Effector memory CD4-positive, alpha-beta T cell (primary cell): ENCODE data around the gene GORASP1.

Experiments used
- DNase-seq, 3 donors: peaks; one replicate each; pipeline ENCODE4 v3.0.0-alpha.2; 2020
- H3K27ac ChIP-seq: 2 replicates; pipeline ENCODE4 v1.7.0; 2013; ENCODE audit warnings: mild to moderate bottlenecking, low read length, moderate library complexity; ENCODE audit not compliant: insufficient read depth, poor library complexity, severe bottlenecking
- H3K27me3 ChIP-seq: replicated peaks from 2 replicates; pipeline ENCODE4 v1.7.0; 2013; ENCODE audit warnings: mild to moderate bottlenecking, low read length; ENCODE audit not compliant: insufficient read depth, control insufficient read depth, poor library complexity, severe bottlenecking
- H3K36me3 ChIP-seq: 2 replicates; pipeline ENCODE4 v1.7.0; 2013; ENCODE audit warnings: mild to moderate bottlenecking, low read length, moderate library complexity; ENCODE audit not compliant: control insufficient read depth, insufficient read depth
- H3K4me1 ChIP-seq: 2 replicates; pipeline ENCODE4 v1.7.0; 2013; ENCODE audit warnings: low read length, mild to moderate bottlenecking; ENCODE audit not compliant: control insufficient read depth, insufficient read depth, poor library complexity, severe bottlenecking
- H3K4me3 ChIP-seq: 2 replicates; pipeline ENCODE4 v1.7.0; 2013; ENCODE audit warnings: low read length, low read depth, mild to moderate bottlenecking; ENCODE audit not compliant: insufficient read depth, poor library complexity, severe bottlenecking
- H3K9me3 ChIP-seq: 2 replicates; pipeline ENCODE4 v1.7.0; 2013; ENCODE audit warnings: mild to moderate bottlenecking, low read length, moderate library complexity; ENCODE audit not compliant: control insufficient read depth

GORASP1 gene

DNA sequence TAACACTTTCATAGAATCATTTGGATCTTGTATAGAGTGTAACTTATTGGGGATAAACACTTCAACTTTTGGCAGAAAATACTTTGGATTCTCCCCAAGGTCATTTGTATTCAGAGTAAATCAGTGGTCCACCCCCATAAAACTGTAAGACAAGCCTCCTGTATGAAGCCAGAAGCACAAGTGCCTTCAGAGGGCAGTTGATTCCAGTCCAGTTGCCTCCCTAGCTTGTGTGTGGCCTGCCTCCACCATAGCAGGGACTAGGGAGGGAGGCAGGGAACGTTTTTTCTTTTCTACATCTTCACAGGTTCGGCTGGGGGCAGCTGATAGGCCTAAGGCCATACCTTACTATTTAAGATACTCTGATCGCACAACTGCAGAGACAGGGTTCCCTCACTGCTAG, 11.6 kb downstream of the GORASP1 start:
- no peaks in the 10 kb centered on the region for H3K4me1 ChIP-seq

DNA sequence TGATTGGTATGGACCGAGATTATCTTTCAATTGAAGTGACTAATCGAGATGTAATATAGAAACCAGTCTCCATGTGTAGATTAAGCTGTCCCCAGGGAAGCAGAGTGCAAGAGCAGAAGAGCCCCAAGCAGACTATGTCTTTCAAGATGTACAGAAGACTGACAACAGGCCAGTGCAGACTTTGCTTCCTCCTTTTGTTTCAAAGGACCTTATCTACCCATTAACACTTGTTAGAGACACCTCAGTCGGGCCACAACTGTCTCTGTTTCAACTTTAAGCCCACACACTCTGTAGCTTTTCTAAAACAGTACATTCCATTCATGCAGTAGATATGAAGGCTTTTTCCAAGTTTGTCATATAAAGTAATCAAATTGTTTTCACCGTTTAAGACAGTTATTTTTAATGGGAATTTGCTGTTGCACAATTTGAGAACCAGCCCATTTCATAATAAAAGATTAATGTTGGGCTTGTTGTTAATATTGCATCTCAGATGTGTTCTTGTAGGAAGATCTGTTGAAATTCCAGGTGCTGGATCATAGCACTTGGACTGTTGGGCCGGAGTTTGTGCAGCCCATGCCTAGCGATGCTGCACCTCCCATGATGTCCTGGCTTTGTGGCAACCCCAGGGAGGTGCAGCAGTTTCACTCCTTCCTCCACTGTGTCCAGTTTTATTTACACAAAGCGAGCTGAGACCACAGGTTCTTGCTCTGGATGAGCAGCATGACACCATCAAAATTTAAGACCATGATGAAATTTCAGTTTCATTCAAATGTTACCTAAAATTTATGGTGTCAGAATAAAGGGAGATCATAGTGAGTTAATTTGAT, 12.4 kb downstream of the GORASP1 start:
- Histone ChIP-seq H3K36me3 (peaks cover 80% of the 10 kb centered on the region), H3K27me3 (no peaks in the 10 kb centered on the region)
- no peak for DNase-seq

More for the DNA sequence above, 11.6 kb downstream of the GORASP1 start:
- Histone ChIP-seq H3K36me3 (peaks cover 79% of the 10 kb centered on the region), H3K27ac (no peak overlapping the region), H3K4me3 (no peak overlapping the region), H3K27me3 (no peaks in the 10 kb centered on the region), H3K9me3 (no peaks in the 10 kb centered on the region)
- no peak for DNase-seq

DNA sequence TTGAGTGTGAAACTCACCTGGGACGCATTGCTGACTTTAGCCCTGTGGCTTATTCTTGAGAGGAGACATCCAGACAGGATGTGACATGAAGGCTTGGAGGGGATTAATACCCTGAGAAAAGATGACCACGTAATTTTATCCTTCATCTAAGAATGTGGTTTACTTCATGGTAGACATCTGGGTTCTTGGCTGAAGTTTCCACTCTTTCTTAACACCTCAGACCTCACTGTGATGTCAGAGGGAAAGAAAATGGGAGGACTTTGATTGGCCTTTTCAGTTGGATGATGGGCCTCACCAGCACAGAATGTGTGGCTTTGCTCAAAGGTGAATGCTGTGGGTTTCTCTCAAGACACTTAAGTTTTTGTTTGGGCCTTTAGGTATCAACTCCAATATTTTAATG, 16.5 kb downstream of the GORASP1 start:
- no peak for DNase-seq
- no peak overlapping the region for H3K4me3 ChIP-seq
- H3K4me1 ChIP-seq, result no peaks in the 10 kb centered on the region
- H3K9me3 ChIP-seq, result no peaks in the 10 kb centered on the region
- no peaks in the 10 kb centered on the region for H3K27me3 ChIP-seq
- H3K27ac ChIP-seq, result no peak overlapping the region
- H3K36me3 ChIP-seq, result peaks cover 77% of the 10 kb centered on the region

More for the DNA sequence above, 12.4 kb downstream of the GORASP1 start:
- no peaks in the 10 kb centered on the region for H3K9me3 ChIP-seq
- no peaks in the 10 kb centered on the region for H3K4me1 ChIP-seq
- no peak overlapping the region for H3K27ac ChIP-seq
- H3K4me3 ChIP-seq, result no peak overlapping the region

DNA sequence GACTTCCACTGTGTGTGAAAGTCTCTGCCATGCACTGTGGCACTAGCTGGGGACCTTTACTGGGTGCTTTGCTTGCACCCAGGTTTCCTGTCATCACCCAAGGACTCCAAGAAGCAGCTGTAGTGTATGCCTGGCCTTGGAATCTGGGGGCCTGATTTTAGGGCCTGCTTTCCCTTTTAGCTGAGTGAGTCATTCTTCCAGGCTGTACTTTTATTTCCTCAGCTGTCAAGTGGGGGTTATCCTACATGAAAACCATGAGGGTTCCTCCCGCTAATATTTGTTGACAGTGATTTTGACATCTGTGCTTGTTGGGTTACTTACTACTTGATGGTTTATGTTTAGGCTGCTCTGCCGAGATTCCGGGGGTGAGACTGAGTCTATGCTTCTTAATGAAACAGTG, 18.5 kb downstream of the GORASP1 start:
- H3K36me3 ChIP-seq, result peaks cover 67% of the 10 kb centered on the region
- no peak for DNase-seq
- no peak overlapping the region for H3K27ac ChIP-seq

DNA sequence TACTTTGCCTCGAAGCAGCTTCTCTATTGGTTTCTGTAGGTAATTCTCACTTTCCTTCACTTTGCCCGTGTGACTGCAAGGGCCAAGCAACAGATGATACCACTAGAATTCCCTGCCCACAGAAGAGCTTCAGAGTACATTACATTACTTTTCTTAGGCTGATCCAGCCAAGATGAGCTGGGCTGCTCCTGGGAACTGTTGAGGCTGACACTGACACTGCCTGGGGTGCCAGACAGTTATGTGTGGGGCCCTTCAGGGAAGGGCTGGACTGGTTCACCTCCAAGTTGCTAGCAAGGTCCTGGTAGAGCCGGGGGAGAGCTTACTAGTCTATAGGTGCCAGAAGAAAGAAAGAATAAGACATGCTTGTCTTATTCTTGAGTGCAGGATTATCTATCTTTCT, 19.0 kb downstream of the GORASP1 start:
- H3K4me3 ChIP-seq, result no peak overlapping the region
- peaks cover 66% of the 10 kb centered on the region for H3K36me3 ChIP-seq
- no peak for DNase-seq
- no peak overlapping the region for H3K27ac ChIP-seq
- no peaks in the 10 kb centered on the region for H3K9me3 ChIP-seq
- H3K4me1 ChIP-seq, result no peaks in the 10 kb centered on the region
- H3K27me3 ChIP-seq, result no peaks in the 10 kb centered on the region

More for the DNA sequence above, 18.5 kb downstream of the GORASP1 start:
- Histone ChIP-seq H3K4me3 (no peak overlapping the region), H3K9me3 (no peaks in the 10 kb centered on the region), H3K4me1 (no peaks in the 10 kb centered on the region), H3K27me3 (no peaks in the 10 kb centered on the region)

DNA sequence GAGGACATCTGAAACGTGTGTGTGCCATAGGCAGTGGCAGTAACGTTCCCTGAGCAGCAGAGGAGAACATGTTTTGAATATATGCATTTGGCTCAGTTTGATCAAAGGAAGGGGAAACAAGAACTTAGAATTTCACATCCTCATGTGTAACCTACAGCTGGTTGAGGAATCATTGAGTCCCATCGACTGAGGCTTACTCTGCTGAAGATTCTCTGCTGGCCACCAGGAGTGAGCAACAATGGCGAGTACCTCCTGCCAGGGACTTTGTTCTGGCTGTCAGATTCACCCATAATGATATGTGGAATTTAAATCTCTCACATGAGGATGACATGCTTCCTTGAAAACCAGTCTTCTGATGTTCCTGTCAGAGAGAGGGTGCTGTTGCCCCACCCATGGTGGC, 21.3 kb downstream of the GORASP1 start:
- Histone ChIP-seq H3K4me3 (no peak overlapping the region), H3K27me3 (no peaks in the 10 kb centered on the region), H3K9me3 (no peaks in the 10 kb centered on the region), H3K27ac (no peak overlapping the region), H3K36me3 (peaks cover 53% of the 10 kb centered on the region), H3K4me1 (no peaks in the 10 kb centered on the region)
- DNase-seq, result no peak

DNA sequence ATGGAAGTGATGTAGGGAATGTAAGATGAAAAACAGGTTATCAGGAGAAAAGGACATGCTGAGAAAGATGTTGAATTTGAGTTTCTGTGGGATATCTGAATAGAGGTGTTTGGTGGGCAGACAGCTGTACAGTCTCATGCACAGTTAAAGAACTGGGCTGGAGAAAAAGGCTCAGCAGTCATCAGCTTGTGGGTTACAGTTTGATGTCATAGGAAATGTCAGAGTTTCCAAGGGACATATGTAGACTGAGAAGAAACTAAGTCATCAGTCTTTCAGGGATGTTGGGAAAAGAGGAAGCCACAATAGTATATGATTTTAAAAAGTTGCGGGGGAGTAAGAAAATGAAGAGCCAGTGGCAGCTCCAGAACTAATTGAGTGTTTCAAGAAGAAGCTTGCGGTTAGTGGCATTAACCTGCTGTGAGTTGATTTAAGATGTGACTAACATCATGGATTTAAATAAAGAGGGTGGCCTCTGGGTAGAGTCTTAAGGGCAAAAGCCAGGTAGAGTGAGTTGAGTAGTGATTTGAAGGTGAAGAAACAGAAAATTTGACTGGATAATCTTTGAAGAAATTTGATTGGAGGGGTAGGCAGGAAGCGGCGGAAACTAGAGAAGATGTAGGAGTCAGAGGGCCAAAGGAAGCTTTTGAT, 24.6 kb downstream of the GORASP1 start:
- Histone ChIP-seq H3K4me3 (no peak overlapping the region), H3K27me3 (no peaks in the 10 kb centered on the region), H3K27ac (no peak overlapping the region), H3K4me1 (no peaks in the 10 kb centered on the region), H3K9me3 (no peaks in the 10 kb centered on the region), H3K36me3 (peaks cover 34% of the 10 kb centered on the region)
- no peak for DNase-seq

DNA sequence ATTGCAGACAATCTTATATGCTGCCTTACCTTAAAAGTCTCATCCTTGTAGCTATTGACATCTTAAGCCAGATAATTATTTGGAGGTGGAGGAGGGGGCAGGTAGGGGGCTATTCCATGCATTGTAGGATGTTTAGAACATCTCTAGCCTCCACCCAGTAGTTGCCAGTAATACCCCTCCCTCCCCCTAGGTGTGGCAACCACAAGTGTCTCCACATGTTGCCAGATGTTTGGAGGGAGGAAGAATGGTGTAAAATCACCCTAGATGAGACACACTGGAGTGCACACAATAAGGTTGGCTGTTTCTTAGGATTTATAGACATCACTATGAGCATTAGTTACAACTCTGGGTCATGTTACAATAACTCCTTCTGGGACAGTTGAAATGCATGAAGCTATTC, 27.4 kb downstream of the GORASP1 start:
- no peaks in the 10 kb centered on the region for H3K9me3 ChIP-seq
- DNase-seq, result no peak

DNA sequence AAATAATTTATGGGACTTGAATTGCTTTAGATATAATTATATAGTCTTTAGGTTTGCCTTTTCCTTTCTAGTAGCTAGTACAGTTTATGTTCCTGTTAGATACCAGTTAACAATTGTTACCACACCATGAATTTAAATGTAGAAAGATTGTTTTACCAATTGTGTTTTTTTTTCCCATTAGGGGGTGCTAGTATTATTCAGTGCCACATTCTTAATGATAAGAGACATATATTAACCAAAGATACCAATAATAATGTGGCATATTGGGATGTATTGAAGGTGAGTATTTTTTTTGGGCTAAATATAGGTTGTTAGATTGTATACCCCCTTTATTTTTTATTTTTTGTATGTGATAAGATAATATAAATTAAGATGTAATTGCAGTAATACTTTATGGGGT, 27.9 kb downstream of the GORASP1 start:
- Histone ChIP-seq H3K9me3 (no peaks in the 10 kb centered on the region), H3K27me3 (no peaks in the 10 kb centered on the region), H3K27ac (no peak overlapping the region), H3K4me3 (no peak overlapping the region), H3K36me3 (peaks cover 46% of the 10 kb centered on the region), H3K4me1 (no peaks in the 10 kb centered on the region)
- no peak for DNase-seq

More for the DNA sequence above, 27.4 kb downstream of the GORASP1 start:
- Histone ChIP-seq H3K27me3 (no peaks in the 10 kb centered on the region), H3K4me1 (no peaks in the 10 kb centered on the region), H3K4me3 (no peak overlapping the region), H3K27ac (no peak overlapping the region), H3K36me3 (peaks cover 41% of the 10 kb centered on the region)

DNA sequence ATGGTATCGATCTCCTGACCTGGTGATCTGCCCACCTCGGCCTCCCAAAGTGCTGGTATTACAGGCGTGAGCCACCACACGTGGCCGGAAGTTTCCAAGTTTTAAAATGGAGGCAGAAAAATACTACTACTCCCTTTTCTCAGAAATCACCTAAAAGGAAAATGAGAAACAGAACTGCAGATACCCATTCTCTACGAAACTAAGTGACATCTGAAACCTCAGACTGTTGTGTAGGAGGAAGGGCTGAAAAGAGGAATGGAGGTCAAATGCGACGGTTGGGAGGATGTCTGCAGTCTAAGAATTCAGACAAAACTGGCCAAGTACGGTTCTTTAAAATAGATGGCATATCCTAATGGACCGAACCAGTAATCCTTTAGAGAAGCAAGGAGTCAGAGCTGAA, 31.5 kb downstream of the GORASP1 start:
- Histone ChIP-seq H3K4me3 (no peak overlapping the region), H3K4me1 (no peaks in the 10 kb centered on the region), H3K36me3 (peaks cover 79% of the 10 kb centered on the region), H3K27ac (no peak overlapping the region), H3K27me3 (no peaks in the 10 kb centered on the region), H3K9me3 (no peaks in the 10 kb centered on the region)
- DNase-seq, result no peak
